WERI-Rb-1 (cell line): ENCODE results near the gene ZFYVE21.

Experiments
- DNase-seq: peaks from one replicate; pipeline ENCODE4 v3.0.0-alpha.2; 2020
- H3K27ac ChIP-seq: fragments of 250-450 bp; sonication (Bioruptor Pico); 2 replicates; pipeline ENCODE4 v1.5.1; 2020; ENCODE audit warnings: mild to moderate bottlenecking, moderate library complexity
- H3K27me3 ChIP-seq: fragments of 250-450 bp; sonication (Bioruptor Pico); 2 replicates; pipeline ENCODE4 v1.5.1; 2021; ENCODE audit warnings: mild to moderate bottlenecking, low read depth, moderate library complexity; ENCODE audit not compliant: insufficient read depth, severe bottlenecking
- H3K36me3 ChIP-seq: fragments of 250-450 bp; sonication (Bioruptor Pico); 2 replicates; pipeline ENCODE4 v1.5.1; 2020; ENCODE audit warnings: mild to moderate bottlenecking, moderate library complexity
- H3K4me3 ChIP-seq: 2 replicates; pipeline ENCODE4 v1.5.1; 2011; ENCODE audit warnings: low read depth, mild to moderate bottlenecking, control low read depth, low read length
- H3K9me3 ChIP-seq: fragments of 250-450 bp; sonication (Bioruptor Pico); 2 replicates; pipeline ENCODE4 v1.5.1; 2021; ENCODE audit warnings: mild to moderate bottlenecking, moderate library complexity; ENCODE audit not compliant: severe bottlenecking
- CTCF ChIP-seq: IDR thresholded peaks from 2 replicates; pipeline ENCODE4 v1.5.1; 2011; ENCODE audit warnings: low read depth, mild to moderate bottlenecking, control low read depth, inconsistent platforms, low read length

The ZFYVE21 gene

GRCh38 chr14:103726474-103726873, 10.9 kb downstream of the ZFYVE21 start:
- peak; percentile 31 for DNase-seq
- H3K9me3 ChIP-seq: no peaks in the 10 kb centered on the region
- TF ChIP-seq CTCF: no peak
- no peak overlapping the region for H3K4me3 ChIP-seq
- no peak overlapping the region for H3K27ac ChIP-seq
- no peaks in the 10 kb centered on the region for H3K27me3 ChIP-seq
- H3K36me3 ChIP-seq: peaks cover 26% of the 10 kb centered on the region

- H3K9me3 ChIP-seq: no peaks in the 10 kb centered on the region
- TF ChIP-seq CTCF: no peak
- peaks cover 26% of the 10 kb centered on the region for H3K36me3 ChIP-seq
- no peak for DNase-seq
- no peak overlapping the region for H3K4me3 ChIP-seq
- no peaks in the 10 kb centered on the region for H3K27me3 ChIP-seq
- no peak overlapping the region for H3K27ac ChIP-seq
Observed at GRCh38 chr14:103727313-103727980, 11.8 kb downstream of the ZFYVE21 start.

GRCh38 chr14:103728141-103728540, 12.5 kb downstream of the ZFYVE21 start:
- H3K36me3 ChIP-seq: peaks cover 31% of the 10 kb centered on the region
- no peaks in the 10 kb centered on the region for H3K27me3 ChIP-seq
- no peak overlapping the region for H3K4me3 ChIP-seq
- H3K27ac ChIP-seq: no peak overlapping the region
- H3K9me3 ChIP-seq: no peaks in the 10 kb centered on the region
- no peak for DNase-seq
- no peak for TF ChIP-seq CTCF

- DNase-seq: no peak
- H3K27me3 ChIP-seq: no peaks in the 10 kb centered on the region
- no peak overlapping the region for H3K4me3 ChIP-seq
- H3K36me3 ChIP-seq: peaks cover 35% of the 10 kb centered on the region
- H3K27ac ChIP-seq: no peak overlapping the region
- TF ChIP-seq CTCF: no peak
- no peaks in the 10 kb centered on the region for H3K9me3 ChIP-seq
Observed at GRCh38 chr14:103728721-103729120, 13.1 kb downstream of the ZFYVE21 start.

- no peaks in the 10 kb centered on the region for H3K27me3 ChIP-seq
- DNase-seq: no peak
- H3K9me3 ChIP-seq: no peaks in the 10 kb centered on the region
- peaks cover 42% of the 10 kb centered on the region for H3K36me3 ChIP-seq
- no peak overlapping the region for H3K4me3 ChIP-seq
- TF ChIP-seq CTCF: no peak
- H3K27ac ChIP-seq: no peak overlapping the region
Observed at GRCh38 chr14:103729496-103730448, 14.2 kb downstream of the ZFYVE21 start.
